HG02571 (cell line): Measurements from ENCODE around the gene HBA2.
"Not testable (repeated sequence)": the region's sequence is repeated elsewhere in the genome, so short reads cannot be mapped to it uniquely, and the experiment has no call there.

Experiments
- ATAC-seq: cut with Tn5 transposase; IDR thresholded peaks from one replicate; pipeline ENCODE4 v1.9.1; 2021; ENCODE audit warnings: mild to moderate bottlenecking, moderate library complexity; ENCODE audit not compliant: unreplicated experiment

HBA2 gene

DNA sequence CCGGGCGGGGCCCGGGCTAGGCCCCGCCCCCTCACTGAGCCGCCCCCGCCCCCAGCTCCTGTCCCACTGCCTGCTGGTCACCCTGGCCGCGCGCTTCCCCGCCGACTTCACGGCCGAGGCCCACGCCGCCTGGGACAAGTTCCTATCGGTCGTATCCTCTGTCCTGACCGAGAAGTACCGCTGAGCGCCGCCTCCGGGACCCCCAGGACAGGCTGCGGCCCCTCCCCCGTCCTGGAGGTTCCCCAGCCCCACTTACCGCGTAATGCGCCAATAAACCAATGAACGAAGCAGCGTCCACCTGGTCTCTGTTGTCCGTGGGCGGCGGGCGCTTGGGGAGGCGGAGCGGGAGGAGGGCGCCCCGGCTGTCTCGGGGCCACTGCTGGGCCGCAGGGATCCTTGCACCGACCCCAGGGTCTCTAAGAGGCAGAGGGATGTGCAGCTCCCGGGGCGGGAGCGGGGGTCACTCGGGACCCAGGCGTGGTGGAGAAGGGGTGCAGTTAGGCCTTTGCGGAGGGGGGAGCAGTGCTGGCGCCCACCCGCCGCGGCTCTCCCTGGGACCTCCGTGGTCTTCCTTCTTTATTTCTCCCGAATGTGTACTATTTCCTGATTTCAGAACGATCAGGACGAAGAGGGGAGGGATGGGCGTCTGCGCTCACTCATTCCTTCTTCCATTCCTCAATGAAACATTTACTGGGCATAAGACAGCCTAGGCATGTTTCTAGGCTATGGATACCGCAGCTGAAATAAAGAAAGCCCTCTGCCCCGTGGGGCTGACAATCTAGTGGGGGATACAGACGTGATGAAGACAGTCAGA, 18.3 kb upstream of the HBA2 start:
- ATAC-seq = no peak

GRCh38 chr16:155031-155398, 17.7 kb upstream of the HBA2 start:
- ATAC-seq = no peak

- ATAC-seq = no peak
These were observed 13.4 kb upstream of the HBA2 start for GRCh38 chr16:159136-159849.

GRCh38 chr16:160242-160641, 12.4 kb upstream of the HBA2 start:
- not testable (repeated sequence) for ATAC-seq

DNA sequence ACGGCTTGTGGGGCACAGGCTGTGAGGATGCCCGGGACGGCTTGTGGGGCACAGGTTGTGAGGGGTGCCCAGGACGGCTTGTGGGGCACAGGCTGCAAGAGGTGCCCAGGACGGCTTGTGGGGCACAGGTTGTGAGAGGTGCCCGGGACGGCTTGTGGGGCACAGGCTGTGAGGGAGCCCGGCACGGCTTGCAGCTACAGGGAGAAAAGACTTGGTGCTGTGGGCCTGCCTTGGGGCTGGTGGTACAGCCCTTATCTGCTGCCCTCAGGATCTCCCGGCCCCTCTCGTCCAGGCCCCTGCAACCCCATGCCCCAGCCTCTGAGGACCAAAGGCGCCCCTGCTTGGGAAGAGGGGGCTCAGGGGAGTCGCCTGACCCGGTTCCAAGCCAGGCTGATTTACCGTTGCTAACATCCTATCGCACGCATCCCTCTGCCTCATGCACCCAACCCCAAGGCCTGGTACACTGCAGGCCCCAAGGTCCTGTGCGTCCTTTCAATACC, 11.9 kb upstream of the HBA2 start:
- no peak for ATAC-seq

DNA sequence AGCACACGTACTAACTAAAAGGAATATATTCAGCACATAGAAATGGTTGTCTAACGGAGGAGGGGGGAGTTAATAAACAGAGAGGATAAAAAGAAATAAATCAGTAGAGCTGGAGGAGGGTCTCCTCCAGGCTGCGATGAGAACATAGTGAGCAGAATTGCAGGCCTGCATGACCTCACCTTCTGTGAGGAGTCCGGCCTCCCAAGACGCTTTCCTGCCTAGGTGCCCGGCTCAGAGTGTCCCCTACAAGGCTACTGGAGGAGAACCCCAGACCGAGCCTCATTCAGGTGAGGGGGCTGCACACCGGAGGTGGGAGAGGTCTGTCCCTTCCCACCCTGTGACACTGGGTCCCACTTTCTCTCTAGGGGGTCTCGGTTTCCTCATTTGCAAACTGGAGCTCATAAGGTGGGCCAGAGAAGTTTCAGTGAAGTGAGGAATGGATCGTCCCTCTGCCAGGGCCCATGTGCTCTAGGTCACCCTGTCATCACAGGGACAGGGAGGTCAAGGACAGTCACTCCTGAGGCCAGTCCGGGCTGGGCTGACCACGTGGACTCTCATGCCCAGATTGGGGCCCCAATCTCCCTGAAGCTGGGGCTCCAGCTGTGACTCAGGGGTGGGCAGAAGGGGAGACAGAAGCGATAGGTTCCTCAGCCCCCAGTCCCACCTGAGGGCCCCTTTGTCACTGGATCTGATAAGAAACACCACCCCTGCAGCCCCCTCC, 10.2 kb upstream of the HBA2 start:
- ATAC-seq = no peak

DNA sequence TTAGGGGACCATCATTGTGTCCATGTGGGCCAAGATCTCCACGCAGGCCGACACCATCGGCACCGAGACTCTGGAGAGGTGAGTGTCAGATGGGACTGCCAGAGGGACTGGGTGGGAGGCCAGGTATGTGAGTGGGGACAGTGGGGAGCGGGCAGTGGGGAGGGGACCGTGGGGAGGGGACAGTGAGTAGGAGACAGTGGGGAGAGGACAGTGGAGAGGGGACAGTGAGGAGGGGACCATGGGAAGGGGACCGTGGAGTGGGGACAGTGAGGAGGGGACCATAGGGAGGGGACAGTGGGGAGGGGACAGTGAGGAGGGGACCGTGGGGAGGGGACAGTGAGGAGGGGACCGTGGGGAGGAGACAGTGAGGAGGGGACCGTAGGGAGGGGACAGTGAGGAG, 9.5 kb upstream of the HBA2 start:
- ATAC-seq = not testable (repeated sequence)

- not testable (repeated sequence) for ATAC-seq
These were observed 9.0 kb upstream of the HBA2 start for GRCh38 chr16:163696-164095.

DNA sequence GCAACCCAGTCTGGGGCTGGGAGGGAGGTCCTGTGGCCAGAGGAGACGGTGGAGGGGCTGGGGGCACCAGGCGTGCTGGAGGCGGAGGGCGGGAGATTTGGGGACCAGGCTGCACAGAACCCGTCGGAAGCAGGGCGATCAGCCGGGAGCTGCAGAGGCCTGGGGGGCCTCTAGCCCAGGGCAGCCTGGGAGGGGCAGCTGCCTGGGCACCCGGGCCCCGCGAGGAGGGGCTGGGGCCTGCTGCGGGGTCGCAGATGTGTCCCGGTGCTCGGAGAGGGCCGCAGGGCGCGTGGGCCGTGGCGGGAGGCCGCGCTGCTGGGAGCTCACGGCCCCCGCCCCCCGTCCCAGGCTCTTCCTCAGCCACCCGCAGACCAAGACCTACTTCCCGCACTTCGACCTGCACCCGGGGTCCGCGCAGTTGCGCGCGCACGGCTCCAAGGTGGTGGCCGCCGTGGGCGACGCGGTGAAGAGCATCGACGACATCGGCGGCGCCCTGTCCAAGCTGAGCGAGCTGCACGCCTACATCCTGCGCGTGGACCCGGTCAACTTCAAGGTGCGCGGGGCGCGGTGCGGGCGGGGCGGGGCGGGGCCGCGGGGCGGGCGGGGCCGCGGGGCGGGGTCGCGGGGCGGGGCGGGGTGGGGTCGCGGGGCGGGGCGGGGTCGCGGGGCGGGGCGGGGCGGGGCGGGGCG, 8.4 kb upstream of the HBA2 start:
- ATAC-seq = not testable (repeated sequence)

DNA sequence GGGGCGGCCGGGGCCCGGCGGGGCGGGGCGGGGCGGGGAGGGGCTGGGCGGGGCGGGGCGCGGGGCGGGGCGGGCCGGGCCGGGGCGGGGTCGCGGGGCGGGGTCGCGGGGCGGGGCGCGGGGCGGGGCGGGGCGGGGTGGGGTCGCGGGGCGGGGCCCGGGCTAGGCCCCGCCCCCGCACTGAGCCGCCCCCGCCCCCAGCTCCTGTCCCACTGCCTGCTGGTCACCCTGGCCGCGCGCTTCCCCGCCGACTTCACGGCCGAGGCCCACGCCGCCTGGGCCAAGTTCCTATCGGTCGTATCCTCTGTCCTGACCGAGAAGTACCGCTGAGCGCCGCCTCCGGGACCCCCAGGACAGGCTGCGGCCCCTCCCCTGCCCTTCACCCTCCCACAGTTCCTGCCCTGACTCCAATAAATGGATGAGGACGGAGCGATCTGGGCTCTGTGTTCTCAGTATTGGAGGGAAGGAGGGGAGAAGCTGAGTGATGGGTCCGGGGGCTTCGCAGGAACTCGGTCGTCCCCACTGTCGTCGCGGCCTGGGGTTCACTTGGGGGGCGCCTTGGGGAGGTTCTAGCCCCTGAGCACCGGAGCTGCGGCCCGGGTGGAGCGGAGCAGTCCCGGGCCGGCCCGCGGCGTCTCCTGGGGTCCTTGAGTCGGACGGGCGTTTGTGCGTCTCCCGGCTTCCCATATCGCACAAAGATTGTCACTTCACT, 7.7 kb upstream of the HBA2 start:
- no peak for ATAC-seq

GRCh38 chr16:165539-166374, 6.9 kb upstream of the HBA2 start, which contains the start of gene HBM:
Gene HBM, plus strand, starts transcription at chr16:165978. Its CDS starts 20 bp downstream, at chr16:165998.
- ATAC-seq = no peak

DNA sequence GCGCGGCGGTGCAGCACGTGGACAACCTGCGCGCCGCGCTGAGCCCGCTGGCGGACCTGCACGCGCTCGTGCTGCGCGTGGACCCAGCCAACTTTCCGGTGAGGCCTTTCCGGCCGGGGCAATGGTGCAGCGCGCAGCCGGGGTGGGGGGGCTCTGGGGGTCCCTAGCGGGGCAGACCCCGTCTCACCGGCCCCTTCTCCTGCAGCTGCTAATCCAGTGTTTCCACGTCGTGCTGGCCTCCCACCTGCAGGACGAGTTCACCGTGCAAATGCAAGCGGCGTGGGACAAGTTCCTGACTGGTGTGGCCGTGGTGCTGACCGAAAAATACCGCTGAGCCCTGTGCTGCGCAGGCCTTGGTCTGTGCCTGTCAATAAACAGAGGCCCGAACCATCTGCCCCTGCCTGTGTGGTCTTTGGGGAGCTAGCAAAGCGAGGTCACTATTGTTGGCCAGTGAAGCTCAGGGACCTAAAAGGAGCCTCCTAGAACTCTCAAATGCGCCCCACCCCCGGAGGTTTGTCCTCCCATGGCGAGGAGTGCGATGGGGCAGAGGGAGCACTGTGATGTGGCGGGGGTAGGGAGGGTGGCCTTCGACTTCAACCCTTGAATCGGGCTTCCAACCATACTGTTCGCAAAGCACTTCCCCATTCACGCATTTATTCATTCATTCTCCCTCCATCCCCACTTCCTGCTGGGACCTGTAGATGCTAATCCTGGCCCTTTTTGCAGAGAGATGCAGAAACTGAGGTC, 6.1 kb upstream of the HBA2 start:
- no peak for ATAC-seq

DNA sequence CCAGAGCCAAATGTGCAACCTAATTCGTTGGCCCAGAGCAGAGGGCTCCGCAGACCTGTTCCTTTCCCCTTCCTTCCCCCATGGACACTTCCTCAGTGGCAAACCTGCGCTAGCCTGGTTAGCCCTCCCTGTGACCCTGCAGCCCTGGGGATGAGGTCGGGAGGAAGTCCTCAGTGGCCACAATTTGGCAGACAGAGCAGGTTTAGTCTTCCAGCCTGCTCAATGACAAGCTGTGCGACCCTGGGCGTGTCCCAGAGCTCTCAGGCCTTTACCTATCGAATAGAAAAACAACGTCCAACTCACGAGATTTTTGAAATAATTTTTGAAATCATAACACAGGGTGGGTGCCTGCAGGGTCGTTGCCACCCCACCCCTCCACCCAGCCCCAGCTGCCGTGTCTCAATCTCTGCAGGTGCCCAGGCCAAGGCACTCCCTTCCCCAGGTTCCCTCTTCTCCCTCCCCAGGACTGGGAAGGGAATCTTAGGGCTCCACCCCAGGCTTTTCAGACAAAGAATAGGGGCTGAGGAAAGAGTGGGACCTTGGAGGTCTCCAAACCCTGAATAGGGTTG, 5.5 kb upstream of the HBA2 start:
- ATAC-seq = no peak

DNA sequence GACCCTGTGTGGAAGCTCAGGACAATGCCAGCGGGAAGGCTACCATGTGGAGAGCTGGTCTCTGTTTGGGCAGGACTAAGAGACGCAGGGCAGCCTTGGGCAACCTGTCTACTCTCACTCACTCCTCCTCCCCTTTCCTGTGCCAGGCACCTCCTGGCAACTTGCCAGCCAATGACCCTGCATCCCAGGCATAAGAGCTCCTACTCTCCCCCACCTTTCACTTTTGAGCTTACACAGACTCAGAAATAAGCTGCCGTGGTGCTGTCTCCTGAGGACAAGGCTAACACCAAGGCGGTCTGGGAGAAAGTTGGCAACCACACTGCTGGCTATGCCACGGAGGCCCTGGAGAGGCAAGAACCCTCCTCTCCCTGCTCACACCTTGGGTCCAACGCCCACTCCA, 4.3 kb upstream of the HBA2 start:
- no peak for ATAC-seq

GRCh38 chr16:169014-169413, 3.7 kb upstream of the HBA2 start:
- ATAC-seq = no peak

DNA sequence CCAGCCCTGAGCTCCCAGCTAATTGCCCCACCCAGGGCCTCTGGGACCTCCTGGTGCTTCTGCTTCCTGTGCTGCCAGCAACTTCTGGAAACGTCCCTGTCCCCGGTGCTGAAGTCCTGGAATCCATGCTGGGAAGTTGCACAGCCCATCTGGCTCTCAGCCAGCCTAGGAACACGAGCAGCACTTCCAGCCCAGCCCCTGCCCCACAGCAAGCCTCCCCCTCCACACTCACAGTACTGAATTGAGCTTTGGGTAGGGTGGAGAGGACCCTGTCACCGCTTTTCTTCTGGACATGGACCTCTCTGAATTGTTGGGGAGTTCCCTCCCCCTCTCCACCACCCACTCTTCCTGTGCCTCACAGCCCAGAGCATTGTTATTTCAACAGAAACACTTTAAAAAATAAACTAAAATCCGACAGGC, 2.6 kb upstream of the HBA2 start:
- ATAC-seq = not testable (repeated sequence)

GRCh38 chr16:170788-171187, 1.9 kb upstream of the HBA2 start:
- no peak for ATAC-seq

- ATAC-seq = not testable (repeated sequence)
These were observed 657 bp downstream of the HBA2 start for GRCh38 chr16:173211-173854.
